HTERT RPE-1 (cell line): ENCODE data around the gene ADGRL3.
"Not testable (repeated sequence)": the region's sequence is repeated elsewhere in the genome, so short reads cannot be mapped to it uniquely, and the experiment has no call there.

Experiments used
- in situ Hi-C: fragments of 300-500 bp; cut with MboI; formaldehyde crosslinking; loops from 4 replicates; pipeline ENCODE4 v1.14.3; 2020; ENCODE audit warnings: low sequenced_read_pairs

ADGRL3 gene

DNA sequence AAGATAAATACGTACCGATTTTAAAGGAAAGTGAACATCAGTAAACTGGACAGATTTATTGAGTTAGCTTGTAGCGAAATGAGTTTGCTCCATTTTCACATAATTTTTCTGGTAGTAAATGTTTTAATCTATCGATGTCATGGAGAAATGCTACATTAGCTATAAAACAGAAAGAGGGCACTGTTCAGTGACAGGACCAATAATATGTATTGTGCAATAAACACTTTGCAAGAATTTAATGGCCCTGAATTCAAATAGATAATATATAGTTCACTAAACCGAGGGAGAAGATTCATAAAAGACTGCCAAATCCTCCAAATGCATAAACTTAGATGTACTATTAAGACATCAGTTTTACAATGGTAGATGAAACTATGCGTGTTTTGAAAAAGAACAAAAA is 516.3 kb downstream of the ADGRL3 start:
- in situ Hi-C loops, result no loop called here

DNA sequence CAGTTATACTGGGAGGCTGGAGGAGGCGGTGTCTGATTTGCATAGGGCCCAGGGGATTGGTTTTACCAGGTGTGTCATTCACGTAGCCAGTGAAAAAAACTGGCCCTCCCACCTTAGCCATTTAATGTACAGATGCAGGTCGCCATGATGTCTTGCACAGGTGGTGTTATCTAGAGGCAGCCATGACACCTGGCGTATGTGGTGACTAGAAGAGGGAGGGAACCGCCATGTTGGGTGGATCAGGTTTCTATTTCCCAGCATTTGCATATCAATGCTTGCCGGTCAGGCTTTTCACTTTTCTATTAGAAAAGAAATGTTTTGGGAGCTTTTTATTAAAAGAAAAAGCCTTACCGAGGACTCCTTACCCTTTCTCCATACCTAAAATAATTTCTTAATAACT is 523.4 kb downstream of the ADGRL3 start:
- in situ Hi-C loops, result no loop called here

- in situ Hi-C loops, result no loop called here
Measured at GRCh38 chr4:61727286-61727685, 527.2 kb downstream of the ADGRL3 start.

- in situ Hi-C loops, result no loop called here
Measured at GRCh38 chr4:61734409-61734808, 534.3 kb downstream of the ADGRL3 start.

- in situ Hi-C loops, result no loop called here
Measured at GRCh38 chr4:61739887-61740286, 539.8 kb downstream of the ADGRL3 start.

GRCh38 chr4:61740886-61741285 is 540.8 kb downstream of the ADGRL3 start:
- in situ Hi-C loops, result no loop called here

DNA sequence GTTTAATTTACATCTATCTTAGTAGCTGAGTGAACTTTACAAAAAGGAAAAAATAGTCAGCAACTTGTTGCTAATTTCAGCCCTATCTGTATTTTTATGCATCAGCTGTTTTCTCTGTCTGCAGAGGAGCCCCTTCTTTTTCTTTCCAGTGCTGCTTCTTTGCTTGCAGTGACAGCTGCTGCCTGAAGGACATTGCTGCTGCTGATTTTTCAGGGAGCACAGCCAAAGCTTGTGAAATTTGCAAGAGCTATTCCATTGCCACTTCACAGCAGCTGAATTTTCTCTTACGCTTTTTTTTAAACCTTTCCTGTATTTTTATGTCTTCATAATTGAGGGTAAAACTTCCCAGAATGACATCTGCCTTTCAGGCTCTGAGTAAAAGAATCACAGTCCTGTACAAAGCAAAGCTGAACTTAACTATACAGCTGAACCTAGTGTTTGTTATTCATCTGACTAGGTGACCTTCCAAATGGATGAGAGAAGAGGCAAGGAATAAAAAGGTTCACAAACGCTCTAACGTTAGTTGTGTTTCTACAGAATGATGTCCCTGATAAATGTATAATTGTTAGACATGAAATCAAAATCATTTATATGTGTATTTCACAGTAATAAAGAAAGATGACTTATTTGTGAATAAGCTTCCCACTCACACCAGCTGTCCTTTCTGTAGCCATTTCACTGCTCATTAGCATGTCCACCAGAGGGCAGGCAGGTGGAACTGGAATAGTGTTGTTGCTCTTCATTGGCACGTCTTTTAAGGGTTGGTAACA is 541.4 kb downstream of the ADGRL3 start:
- in situ Hi-C loops, result no loop called here

DNA sequence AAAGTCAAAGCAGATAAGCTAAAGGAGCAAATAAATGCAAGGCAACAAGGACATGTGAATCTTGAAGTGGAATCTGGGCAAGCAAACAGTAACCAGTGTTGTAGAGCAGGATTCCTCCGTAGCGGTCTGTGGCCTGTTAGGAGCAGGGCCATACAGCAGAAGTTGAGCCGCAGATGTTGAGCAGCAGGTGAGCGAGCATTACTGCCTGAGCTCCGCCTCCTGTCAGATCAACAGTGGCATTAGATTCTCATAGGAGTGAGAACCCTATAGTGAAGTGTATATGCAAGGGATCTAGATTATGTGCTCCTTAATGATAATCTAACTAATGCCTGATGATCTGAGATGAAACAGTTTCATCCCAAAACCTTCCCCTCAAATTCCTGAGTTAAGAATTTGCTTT is 550.7 kb downstream of the ADGRL3 start:
- in situ Hi-C loops, result no loop called here

DNA sequence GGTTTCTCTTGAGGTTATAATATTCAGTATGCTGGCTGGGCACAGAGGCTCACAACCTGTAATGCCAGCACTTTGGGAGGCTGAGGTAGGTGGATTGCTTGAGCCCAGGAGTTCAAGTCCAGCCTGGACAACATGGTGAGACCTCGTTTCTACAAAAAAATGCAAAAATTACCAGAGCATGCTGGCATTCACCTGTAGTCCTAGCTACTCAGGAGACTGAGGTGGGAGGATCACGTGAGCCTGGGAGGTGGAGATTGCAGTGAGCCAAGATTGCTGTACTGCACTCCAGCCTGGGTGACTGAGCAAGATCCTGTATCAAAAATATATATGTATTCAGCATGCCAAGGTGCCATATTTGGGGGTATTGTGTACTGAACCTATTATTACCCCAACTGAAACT is 552.5 kb downstream of the ADGRL3 start:
- in situ Hi-C loops, result no loop called here

DNA sequence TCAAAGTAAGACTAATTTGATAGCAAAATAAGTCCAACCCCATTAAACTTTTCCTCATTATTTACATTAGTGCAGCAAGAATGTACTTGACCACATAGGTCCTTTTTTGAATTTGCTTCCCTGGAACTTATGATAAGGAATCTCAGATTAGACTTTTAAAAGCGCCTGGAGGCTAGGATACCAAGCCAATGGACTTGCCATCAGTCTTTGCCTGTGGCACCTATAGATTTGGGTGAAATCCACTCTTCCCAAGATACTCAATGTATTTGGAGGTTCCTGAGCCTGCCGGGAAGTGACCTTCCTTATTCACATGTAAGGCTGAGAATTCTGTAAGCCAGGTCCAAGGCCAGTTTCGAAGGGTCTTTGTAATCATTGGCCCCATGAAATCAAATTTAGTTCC is 553.6 kb downstream of the ADGRL3 start:
- in situ Hi-C loops, result no loop called here

- in situ Hi-C loops, result not testable (repeated sequence)
Measured at GRCh38 chr4:61756937-61757336, 556.8 kb downstream of the ADGRL3 start.

DNA sequence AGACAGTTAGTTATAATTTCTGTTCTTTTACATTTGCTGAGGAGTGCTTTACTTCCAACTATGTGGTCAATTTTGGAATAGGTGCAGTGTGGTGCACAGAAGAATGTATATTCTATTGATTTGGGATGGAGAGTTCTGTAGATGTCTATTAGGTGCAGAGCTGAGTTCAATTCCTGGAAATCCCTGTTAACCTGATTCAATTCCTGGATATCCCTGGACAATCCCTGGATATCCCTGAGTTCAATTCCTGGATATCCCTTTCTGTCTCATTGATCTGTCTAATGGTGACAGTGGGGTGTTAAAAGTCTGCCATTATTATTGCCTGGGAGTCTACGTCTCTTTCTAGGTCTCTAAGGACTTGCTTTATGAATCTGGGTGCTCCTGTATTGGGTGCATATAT is 557.9 kb downstream of the ADGRL3 start:
- in situ Hi-C loops, result not testable (repeated sequence)

- in situ Hi-C loops, result not testable (repeated sequence)
Measured at GRCh38 chr4:61758596-61758995, 558.5 kb downstream of the ADGRL3 start.

- in situ Hi-C loops, result not testable (repeated sequence)
Measured at GRCh38 chr4:61759245-61759644, 559.1 kb downstream of the ADGRL3 start.

- in situ Hi-C loops, result not testable (repeated sequence)
Measured at GRCh38 chr4:61759885-61760284, 559.8 kb downstream of the ADGRL3 start.

GRCh38 chr4:61760820-61761219 is 560.7 kb downstream of the ADGRL3 start:
- in situ Hi-C loops, result no loop called here

DNA sequence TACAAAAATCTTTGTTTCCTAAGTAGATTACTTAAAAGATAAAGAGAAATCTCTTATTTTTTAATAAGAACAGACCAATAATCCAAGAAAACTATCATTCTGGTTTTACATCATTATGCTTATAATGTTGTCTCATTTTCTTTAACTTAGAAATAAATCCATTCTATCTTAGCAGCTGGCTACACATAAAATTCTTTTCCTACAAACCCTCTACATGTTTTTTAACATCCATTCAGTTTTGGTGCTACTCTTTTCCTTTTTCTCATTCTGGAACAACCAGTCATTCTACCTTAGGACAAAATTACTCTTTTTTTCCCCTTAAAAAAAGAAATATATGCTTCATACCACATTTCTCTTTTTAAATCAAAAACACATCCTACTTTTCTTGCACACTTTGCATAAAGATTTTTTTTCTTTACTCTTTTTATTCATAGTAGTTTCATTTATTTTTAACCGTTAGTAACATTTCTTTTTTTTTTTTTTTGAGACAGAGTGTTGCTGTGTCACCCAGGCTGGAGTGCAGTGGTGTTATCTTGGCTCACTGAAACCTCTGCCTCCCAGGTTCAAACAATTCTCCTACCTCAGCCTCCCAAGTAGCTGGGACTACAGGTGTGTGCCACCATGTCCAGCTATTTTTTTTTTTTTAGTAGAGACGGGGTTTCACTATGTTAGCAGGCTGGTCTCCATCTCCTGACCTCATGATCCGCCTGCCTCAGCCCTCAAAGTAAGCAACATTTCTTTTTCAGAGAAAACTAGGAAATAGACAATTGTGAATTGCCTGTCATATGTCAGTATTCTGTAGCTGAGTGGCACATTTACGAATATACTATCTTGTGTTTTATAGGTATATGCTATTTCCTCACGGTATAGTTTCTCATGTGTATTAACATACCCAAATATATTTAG is 562.8 kb downstream of the ADGRL3 start:
- in situ Hi-C loops, result no loop called here

- in situ Hi-C loops, result no loop called here
Measured at GRCh38 chr4:61763682-61764081, 563.6 kb downstream of the ADGRL3 start.

DNA sequence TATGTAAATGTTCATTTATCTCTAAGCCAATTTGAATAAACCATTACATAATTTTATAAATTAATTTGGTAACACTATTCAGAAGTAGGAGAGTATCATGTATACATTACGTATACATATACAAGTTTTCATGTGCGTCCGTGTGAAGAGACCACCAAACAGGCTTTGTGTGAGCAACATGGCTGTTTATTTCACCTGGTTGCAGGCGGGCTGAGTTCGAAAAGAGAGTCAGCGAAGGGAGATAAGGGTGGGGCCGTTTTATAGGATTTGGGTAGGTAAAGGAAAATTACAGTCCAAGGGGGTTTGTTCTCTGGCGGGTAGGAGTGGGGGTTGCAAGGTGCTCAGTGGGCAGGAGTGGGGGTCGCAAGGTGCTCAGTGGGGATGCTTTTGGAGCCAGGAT is 564.0 kb downstream of the ADGRL3 start:
- in situ Hi-C loops, result not testable (repeated sequence)

GRCh38 chr4:61769444-61770167 is 569.5 kb downstream of the ADGRL3 start:
- in situ Hi-C loops, result not testable (repeated sequence)

DNA sequence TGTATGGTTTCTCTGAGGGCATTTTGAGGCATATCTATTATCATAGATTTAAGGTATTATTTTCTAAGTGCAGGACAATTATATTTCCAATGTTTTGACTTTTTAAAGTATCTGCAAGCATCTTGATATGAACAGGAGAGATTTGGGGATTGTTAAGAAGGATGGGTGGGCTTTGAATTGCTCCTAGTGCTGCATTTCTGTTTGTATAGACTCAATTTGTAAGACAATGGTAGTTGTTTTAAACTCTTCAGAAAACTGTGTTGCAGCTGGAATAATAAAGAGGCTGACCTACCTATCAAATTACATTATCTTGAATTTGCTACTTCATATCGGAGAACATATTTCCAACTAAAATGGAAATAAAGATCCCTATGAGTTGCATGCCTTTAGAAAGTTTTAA is 570.3 kb downstream of the ADGRL3 start:
- in situ Hi-C loops, result no loop called here
